Prostate gland (tissue), 2 donors: ENCODE results near the gene MBOAT1.

Experiments
- CTCF ChIP-seq, 4 experiments: fragments of 200-600 bp in 2 of 4; fragments of 450-650 bp in 2 of 4; sonication (generic) in 2 of 4; IDR thresholded peaks; 1 replicate in 3 of 4; 2 replicates in 1 of 4; pipeline ENCODE4 v1.5.1; 2016 to 2019; ENCODE audit warnings: antibody characterized with exemption in 4 of 4, mild to moderate bottlenecking in 2 of 4, moderate library complexity in 2 of 4
- POLR2A ChIP-seq: fragments of 450-650 bp; IDR thresholded peaks from one replicate; pipeline ENCODE4 v1.6.1; 2016; ENCODE audit warnings: antibody characterized with exemption, mild to moderate bottlenecking
- POLR2AphosphoS5 ChIP-seq: sonication (generic); formaldehyde crosslinking; IDR thresholded peaks from one replicate; pipeline ENCODE4 v1.6.1; 2017; ENCODE audit warnings: antibody characterized with exemption

GRCh38 chr6:20261685-20262084, 49.4 kb upstream of the MBOAT1 start:
- TF ChIP-seq CTCF (IDR thresholded peaks at IDR 0.05) = no peak
- TF ChIP-seq POLR2AphosphoS5 = no peak
- no peak for TF ChIP-seq POLR2A
